ENCODE results near the gene GRB14.
"Not testable (repeated sequence)": the region's sequence is repeated elsewhere in the genome, so short reads cannot be mapped to it uniquely, and the experiment has no call there.

The GRB14 gene

DNA sequence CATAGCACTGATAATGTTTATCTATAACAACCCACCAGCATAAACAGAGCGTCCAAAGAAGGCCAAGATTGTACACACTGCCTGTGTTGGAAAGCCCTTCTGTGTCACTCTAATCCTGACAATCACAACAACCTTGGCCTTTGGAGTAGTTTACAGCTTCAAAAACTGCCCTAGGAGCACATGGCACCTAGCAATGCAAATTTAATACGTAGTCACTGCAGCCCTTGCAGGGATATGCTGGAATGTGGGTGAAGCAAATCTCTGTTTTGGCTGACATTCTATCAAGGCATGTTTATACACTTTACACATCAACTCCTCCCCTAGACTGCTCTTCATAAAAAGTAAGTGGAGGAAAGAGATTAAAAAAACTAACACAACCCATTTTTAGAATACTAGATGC is 66.8 kb downstream of the GRB14 start:
- DNase-seq = no peak

DNA sequence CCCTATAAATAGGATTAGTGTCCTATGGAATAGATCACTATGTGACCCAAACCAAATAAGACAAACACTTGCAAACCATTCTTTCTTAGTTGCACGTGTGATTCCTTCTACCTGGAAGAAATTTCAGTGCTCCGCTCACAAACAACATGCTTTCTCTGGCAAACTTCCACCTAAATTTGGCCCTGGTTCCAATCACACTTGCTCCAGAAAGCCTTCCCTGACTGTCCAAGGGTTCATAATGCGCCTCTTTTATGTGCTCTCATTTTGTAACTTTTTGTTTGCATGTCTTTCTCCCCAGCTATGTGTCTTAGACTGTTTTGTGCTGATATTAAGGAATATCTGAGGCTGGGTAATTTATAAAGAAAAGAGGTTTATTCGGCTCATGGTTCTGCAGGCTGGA is 69.8 kb downstream of the GRB14 start:
- no peak for DNase-seq

- not testable (repeated sequence) for DNase-seq
Observed at GRCh38 chr2:164549705-164550104, 71.6 kb downstream of the GRB14 start.

DNA sequence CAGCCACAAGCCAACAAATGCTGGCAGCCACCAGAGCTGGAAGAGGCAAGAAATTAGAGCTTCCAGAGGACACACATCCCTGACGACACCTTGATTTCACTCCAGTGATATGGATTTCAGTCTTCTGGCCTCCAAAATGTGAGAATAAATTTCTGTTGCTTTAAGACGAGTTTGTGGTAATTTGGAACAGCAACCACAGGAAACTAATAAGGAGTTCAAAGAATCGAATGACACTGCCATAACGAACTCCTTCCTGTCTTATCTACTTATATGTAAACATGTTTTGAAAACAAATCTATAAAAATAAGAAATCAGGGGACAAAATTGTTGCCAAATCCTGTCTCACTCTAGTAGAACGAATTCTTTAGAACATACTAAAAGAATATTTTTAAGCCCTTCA is 75.8 kb downstream of the GRB14 start:
- no peak for DNase-seq

DNA sequence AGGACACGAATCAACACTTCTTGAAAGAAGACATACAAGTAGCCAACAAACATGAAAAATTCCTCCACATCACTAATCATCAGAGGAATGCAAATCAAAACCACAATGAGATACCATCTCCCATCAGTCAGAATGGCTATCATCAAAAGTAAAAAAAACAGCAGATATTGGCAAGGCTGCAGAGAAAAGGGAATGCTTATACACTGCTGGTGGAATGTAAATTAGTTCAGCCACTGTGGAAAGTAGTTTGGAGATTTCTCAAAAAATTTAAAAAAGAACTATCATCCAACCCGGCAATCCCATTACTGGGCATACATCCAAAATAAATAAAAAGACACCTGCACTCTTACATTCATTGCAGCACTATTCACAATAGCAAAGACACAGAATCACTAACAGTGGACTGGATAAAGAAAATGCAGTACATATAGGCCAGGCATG is 78.7 kb downstream of the GRB14 start:
- DNase-seq = peak; percentile 68

- peak; percentile 35 for DNase-seq
Observed at GRCh38 chr2:164538240-164538866, 82.9 kb downstream of the GRB14 start.

DNA sequence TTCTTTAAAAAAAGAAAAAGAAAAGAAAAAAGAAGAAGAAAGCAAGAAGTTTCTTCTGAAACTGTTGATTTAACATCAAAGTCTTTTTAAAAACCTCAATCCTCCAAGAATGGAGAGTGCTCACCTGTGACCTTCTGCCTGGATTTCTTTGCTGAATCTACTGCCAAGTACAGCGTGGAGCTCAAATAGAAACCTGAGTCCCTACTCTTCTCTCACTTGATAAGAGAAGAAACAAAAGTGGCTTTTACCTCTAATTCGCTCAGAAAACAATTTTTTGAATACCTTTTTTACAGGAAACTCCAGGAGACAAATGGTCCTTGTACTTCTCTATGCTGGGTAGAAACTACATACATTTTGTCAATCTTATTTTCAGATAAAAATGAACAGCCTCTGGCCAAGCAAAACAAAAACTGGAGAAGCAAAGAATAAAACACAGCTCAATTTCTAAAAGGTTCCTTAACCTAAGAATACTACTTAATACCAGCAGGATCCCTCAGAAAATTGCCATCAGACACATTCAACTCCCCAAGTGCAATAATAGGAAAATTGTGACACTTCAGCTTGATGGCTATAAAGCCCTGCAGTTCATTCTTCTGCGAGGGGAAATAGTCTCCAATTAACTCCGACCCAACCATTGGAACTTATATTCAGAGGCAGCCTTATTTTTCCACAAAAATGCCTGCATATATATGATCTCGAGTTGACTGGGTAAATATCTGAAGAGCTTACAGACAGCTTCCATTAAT is 85.8 kb downstream of the GRB14 start:
- DNase-seq = no peak

DNA sequence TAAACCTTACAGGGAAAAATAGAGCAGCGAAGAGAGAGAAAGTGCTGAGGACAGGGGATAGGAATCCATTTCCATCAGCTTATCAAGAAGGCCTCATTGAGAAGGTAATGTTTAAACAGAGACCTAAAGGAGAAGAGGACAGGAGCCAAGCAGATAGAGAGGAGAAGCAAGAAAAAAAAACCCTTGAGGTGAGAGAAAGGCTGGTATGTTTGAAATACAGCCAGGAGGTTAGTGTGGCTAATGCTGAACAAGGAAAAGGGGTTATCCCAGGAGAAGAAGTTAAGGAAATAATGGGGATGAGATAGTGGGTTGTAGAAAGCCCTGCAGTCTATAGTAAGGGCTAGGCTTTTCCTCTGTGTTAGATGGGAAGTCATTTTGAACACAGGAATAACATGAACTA is 90.8 kb downstream of the GRB14 start:
- DNase-seq = no peak

DNA sequence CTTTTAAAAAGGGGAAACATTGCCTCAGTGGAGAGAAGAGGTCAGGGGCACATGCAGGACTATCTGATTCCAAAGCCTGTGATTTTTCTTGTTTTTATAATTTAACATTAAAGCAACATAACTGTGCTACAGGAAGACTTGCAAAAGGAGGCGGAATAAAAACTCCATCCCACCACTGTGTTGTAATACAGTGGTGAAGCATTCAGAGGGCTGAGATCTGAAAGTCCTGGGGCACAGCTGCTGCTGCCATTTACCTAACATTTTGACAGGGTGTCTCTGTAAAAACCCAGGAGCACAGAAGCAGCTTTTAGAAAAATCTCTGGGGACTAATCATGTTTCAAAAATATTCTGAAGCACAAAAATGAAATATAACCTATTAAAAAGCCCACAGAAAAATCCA is 97.6 kb downstream of the GRB14 start:
- no peak for DNase-seq

DNA sequence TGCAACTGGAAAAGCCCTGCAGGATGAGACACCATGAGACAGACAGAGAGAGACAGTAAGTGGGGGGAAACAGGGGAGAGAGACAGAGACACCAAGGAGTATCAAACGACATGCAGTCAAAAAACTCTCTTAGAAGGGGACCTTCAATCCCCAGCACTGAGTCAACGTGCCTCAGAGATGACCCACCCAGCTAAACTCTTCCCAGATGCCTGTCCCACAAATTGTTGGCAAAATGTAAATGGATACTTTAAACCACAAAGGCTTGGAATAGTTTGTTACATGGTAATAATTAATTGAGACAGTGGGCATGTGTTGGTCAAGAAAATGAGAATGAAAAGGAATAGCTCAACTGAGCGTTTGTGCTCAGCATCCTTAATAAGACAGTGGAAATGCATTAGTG is 98.3 kb downstream of the GRB14 start:
- DNase-seq = no peak

- no peak for DNase-seq
Observed at GRCh38 chr2:164522561-164522981, 98.7 kb downstream of the GRB14 start.

DNA sequence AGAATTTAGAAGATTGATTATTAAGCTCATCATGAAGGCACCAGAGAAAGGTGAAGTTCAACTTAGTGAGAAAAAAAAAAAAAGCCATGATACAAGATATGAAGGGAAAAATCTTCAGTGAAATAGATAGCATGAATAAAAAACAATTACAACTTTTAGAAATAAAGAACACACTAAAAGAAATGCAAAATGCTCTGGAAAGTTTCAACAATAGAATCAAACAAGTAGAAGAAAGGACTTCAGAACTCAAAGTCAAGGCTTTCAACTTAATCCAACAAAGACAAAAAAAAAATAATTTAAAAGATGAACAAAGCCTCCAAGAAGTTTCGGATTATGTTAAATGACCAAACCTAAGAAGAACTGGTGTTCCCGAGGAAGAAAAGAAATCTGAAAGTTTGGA is 105.5 kb downstream of the GRB14 start:
- DNase-seq = no peak

- peak; percentile 84 for DNase-seq
Observed at GRCh38 chr2:164515030-164515429, 106.3 kb downstream of the GRB14 start.

DNA sequence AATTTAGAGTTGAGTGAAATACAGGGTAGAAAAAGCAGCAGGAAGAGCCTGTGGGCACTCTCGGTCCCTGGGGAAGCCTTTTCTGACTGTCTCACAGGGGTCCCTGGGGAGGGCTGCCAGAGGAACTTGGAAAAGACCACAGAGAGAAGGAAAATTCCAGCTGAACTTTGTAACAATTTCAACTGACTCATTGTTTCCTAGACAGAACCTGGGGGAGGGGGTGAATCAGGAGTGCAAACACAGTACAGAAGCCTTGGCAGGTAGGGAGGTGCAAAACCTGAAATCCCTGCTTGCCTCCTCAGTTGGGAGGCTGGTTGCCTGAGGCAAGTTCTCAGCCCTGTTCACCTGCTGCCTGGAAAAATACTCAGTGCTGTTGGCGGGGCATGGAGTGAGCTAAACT is 106.8 kb downstream of the GRB14 start:
- peak; percentile 81 for DNase-seq

- no peak for DNase-seq
Observed at GRCh38 chr2:164512871-164513270, 108.4 kb downstream of the GRB14 start.

DNA sequence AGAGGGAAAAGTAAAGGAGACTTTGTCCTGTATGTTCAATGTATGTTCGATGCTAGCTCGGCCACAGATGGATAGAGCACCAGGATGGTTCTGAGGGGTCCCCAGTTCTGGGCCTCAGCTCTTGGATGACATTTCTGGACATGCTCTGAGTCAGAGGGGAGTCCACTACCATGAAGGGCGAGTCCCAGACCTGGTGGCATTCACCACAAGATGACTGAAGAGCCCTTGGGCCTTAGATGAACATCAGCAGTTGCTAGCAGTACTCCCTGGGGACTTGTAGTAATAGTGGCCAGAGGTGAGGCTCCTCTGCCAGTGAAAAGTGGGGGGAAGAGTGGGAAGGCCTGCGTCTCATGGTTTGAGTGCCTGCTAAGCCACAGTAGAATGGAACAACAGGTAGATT is 109.5 kb downstream of the GRB14 start:
- DNase-seq = no peak

DNA sequence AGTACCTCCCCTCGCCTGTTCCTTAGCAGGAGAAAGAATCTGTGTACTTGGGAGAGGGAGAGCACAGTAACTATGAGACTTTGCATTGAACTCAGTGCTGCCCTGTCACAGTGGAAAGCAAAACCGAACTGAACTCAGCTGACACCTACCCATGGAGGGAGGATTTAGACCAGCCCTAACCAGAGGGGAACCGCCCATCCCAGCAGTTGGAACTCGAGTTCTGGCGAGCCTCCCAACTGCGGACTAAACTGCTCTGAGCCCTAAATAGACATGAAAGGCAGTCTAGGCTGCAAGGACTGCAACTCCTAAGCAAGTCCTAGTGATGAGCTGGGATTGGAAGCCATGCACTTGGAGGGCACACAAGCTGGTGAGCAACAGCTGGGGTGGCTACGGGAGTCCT is 110.4 kb downstream of the GRB14 start:
- DNase-seq = no peak

DNA sequence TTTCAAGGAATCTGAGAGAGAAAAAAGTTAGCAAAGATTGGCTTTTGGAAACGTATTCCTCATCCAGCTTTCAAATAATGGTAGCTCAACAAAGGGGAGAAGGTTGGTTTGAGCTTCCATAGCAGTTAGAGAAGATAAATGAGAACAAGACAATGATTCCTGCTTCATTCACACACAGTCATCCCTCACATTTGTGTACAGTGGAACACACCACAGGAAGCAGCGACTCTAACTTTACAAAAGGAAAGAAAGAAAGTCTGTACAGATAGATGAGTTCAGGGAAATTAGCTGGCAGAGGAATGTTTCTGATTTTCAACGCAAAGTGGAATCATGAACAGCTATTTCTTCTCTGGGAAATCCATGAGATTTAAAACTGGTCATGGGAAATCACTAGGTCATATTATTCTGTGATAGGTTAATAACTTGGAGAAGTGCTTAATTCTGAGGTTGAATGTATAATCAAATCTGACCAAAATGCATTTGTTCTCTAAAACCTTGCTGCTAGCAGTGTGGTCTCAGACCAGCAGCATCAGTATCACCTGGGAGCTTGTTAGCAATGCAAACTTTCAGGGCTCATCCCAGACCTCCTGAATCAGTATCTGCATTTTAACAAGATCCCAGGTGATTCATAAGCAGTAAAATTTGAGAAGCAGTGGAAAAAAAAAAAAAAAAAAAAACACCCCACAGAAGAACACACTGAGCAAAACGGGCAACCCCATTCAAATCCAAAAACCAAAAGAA is 112.0 kb downstream of the GRB14 start:
- DNase-seq = no peak

DNA sequence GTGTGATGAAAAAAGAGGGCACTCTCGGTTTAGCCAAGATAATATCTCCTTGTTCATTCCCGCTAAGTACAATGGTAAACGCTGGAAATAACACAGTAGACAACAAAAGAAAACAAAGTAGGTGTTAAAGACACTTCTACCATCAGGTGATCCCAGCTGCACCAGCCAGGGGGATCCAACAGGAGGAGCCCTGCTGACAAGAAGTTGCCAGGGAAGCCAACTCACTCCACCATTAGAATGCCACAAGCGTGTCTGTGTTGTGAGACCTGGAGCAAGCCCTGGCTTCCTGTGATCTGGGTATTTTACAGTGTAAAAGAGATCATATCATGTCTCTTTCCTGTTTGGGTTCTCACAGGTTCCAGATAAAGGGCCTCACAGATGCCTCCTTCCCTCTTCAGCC is 117.0 kb downstream of the GRB14 start:
- DNase-seq = no peak

DNA sequence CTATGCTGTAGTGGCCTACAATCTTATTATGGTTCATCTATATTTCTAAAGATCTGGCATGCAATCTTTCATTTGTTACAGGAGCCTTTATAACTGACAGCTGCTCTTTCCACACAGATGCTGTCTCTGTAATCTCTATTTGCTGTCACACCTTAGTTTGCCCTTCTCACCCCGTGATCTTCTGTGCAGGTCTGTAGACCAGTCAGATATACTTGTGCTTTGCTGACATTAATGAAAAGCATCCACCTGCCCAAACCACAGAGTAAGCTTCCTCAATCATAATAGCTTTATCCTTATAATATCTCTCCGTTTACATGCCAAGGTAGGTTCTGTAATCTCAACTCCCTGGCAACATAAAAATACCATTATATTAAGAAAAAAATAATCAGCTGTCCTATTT is 122.4 kb downstream of the GRB14 start:
- peak; percentile 9 for DNase-seq

- DNase-seq = no peak
Observed at GRCh38 chr2:164496881-164497280, 124.4 kb downstream of the GRB14 start.

- DNase-seq = no peak
Observed at GRCh38 chr2:164496421-164496820, 124.9 kb downstream of the GRB14 start.

- DNase-seq = no peak
Observed at GRCh38 chr2:164495491-164496223, 125.6 kb downstream of the GRB14 start.
